ENCODE data around the gene GPC5.

The GPC5 gene

GRCh38 chr13:91904597-91904996 lies 506.2 kb downstream of the GPC5 start:
- no peak for DNase-seq

GRCh38 chr13:91907398-91907797 lies 509.0 kb downstream of the GPC5 start:
- DNase-seq, result no peak

- DNase-seq, result no peak
Measured at GRCh38 chr13:91909617-91910016, 511.2 kb downstream of the GPC5 start.

- no peak for DNase-seq
Measured at GRCh38 chr13:91922969-91923592, 524.7 kb downstream of the GPC5 start.

GRCh38 chr13:91930687-91931086 lies 532.3 kb downstream of the GPC5 start:
- DNase-seq, result no peak

GRCh38 chr13:91934354-91934753 lies 535.9 kb downstream of the GPC5 start:
- DNase-seq, result no peak

- DNase-seq, result peak; percentile 24
Measured at GRCh38 chr13:91946498-91947070, 548.2 kb downstream of the GPC5 start.

- DNase-seq, result peak; percentile 9
Measured at GRCh38 chr13:91948736-91949135, 550.3 kb downstream of the GPC5 start.

GRCh38 chr13:91950803-91951202 lies 552.4 kb downstream of the GPC5 start:
- no peak for DNase-seq

- no peak for DNase-seq
Measured at GRCh38 chr13:91955546-91956355, 557.3 kb downstream of the GPC5 start.

- DNase-seq, result no peak
Measured at GRCh38 chr13:91960947-91961346, 562.5 kb downstream of the GPC5 start.

GRCh38 chr13:91962946-91963345 lies 564.5 kb downstream of the GPC5 start:
- no peak for DNase-seq

- no peak for DNase-seq
Measured at GRCh38 chr13:91965511-91965910, 567.1 kb downstream of the GPC5 start.

- no peak for DNase-seq
Measured at GRCh38 chr13:91978571-91978970, 580.1 kb downstream of the GPC5 start.

GRCh38 chr13:91986761-91987483 lies 588.5 kb downstream of the GPC5 start:
- no peak for DNase-seq

- no peak for DNase-seq
Measured at GRCh38 chr13:91988331-91988730, 589.9 kb downstream of the GPC5 start.

- DNase-seq, result no peak
Measured at GRCh38 chr13:92012787-92013186, 614.4 kb downstream of the GPC5 start.

GRCh38 chr13:92017737-92018136 lies 619.3 kb downstream of the GPC5 start:
- DNase-seq, result no peak

- DNase-seq, result no peak
Measured at GRCh38 chr13:92028695-92029094, 630.3 kb downstream of the GPC5 start.

GRCh38 chr13:92029641-92030040 lies 631.2 kb downstream of the GPC5 start:
- DNase-seq, result no peak

- no peak for DNase-seq
Measured at GRCh38 chr13:92038905-92039304, 640.5 kb downstream of the GPC5 start.

- no peak for DNase-seq
Measured at GRCh38 chr13:92042522-92042921, 644.1 kb downstream of the GPC5 start.

- no peak for DNase-seq
Measured at GRCh38 chr13:92044351-92044750, 645.9 kb downstream of the GPC5 start.

- DNase-seq, result no peak
Measured at GRCh38 chr13:92054389-92054788, 656.0 kb downstream of the GPC5 start.
